Immature natural killer cell (primary cell): Measurements from ENCODE around the gene XCL1. TPM values are rescaled to one million over a fixed set of nuclear protein-coding genes. Genes with fewer than 3 reads are reported as not detected.
"Not testable (repeated sequence)": the region's sequence is repeated elsewhere in the genome, so short reads cannot be mapped to it uniquely, and the experiment has no call there.

ENCODE experiments used
- DNase-seq, 3 donors: peaks; one replicate each; pipeline ENCODE4 v3.0.0; 2022; ENCODE audit warnings: mixed read lengths in 1 of 3
- H3K27ac Mint-ChIP-seq, 6 donors: one replicate each; pipeline ENCODE4 v1.8.0; 2020; ENCODE audit warnings: mixed read lengths in 6 of 6, mild to moderate bottlenecking in 5 of 6, inconsistent platforms in 4 of 6, moderate library complexity in 3 of 6
- H3K27me3 Mint-ChIP-seq, 3 donors: one replicate each; pipeline ENCODE4 v1.8.0; 2020 to 2021; ENCODE audit warnings: low read depth in 3 of 3, mild to moderate bottlenecking in 3 of 3, mixed read lengths in 3 of 3, moderate library complexity in 3 of 3, inconsistent platforms in 1 of 3
- H3K36me3 Mint-ChIP-seq, 3 donors: one replicate each; pipeline ENCODE4 v1.8.0; 2020; ENCODE audit warnings: mixed read lengths in 3 of 3, inconsistent platforms in 2 of 3, mild to moderate bottlenecking in 2 of 3
- H3K4me1 Mint-ChIP-seq, 2 donors: one replicate each; pipeline ENCODE4 v1.8.0; 2020; ENCODE audit warnings: inconsistent platforms in 2 of 2, mild to moderate bottlenecking in 2 of 2, mixed read lengths in 2 of 2, moderate library complexity in 1 of 2
- H3K4me3 Mint-ChIP-seq, 5 donors: one replicate each; pipeline ENCODE4 v1.8.0; 2020; ENCODE audit warnings: mild to moderate bottlenecking in 5 of 5, mixed read lengths in 5 of 5, inconsistent platforms in 3 of 5, moderate library complexity in 3 of 5
- H3K9me3 Mint-ChIP-seq, 6 donors: one replicate each; pipeline ENCODE4 v1.8.0; 2020; ENCODE audit warnings: mild to moderate bottlenecking in 6 of 6, mixed read lengths in 6 of 6, inconsistent platforms in 4 of 6, moderate library complexity in 3 of 6
- polyA plus RNA-seq, 3 donors: library from polyadenylated mRNA; unstranded; fragments of 300-500 nt; fragmentation: Illumina TruSeq; gene quantifications; one replicate each; pipeline ENCODE4 v1.2.3, GENCODE V29; 2021

The XCL1 gene
- polyA plus RNA-seq, 3 donors from 2014 or later = 40.1 to 123 (median 59.8) TPM

GRCh38 chr1:168553680-168554553 is 22.5 kb upstream of the XCL1 start:
- peak; percentile 39 to 49 (median 45) for DNase-seq
- Mint-ChIP-seq H3K27ac (peak overlapping the region; percentile 26 to 85 (median 74)), H3K27me3 (peaks cover 0 to 10% (median 6%) of the 10 kb centered on the region in 3 donors), H3K36me3 (no peaks in the 10 kb centered on the region), H3K4me1 (peaks cover 55 to 84% of the 10 kb centered on the region in 2 donors), H3K4me3 (peak overlapping the region; percentile 59 to 69 (median 67)), H3K9me3 (no peaks in the 10 kb centered on the region)

- Mint-ChIP-seq H3K27ac (peak overlapping the region; percentile 26 to 85 (median 72)), H3K4me3 (peak overlapping the region; percentile 59 to 69 (median 67)), H3K27me3 (peaks cover 0 to 10% (median 6%) of the 10 kb centered on the region in 3 donors), H3K36me3 (no peaks in the 10 kb centered on the region), H3K4me1 (peaks cover 51 to 78% of the 10 kb centered on the region in 2 donors), H3K9me3 (no peaks in the 10 kb centered on the region)
- DNase-seq = no peak
Measured at GRCh38 chr1:168554603-168555483, 21.6 kb upstream of the XCL1 start.

GRCh38 chr1:168555508-168556046 is 20.8 kb upstream of the XCL1 start:
- H3K27me3 Mint-ChIP-seq = peaks cover 0 to 12% (median 6%) of the 10 kb centered on the region in 3 donors
- peak overlapping the region; percentile 48 to 69 (median 64) for H3K4me3 Mint-ChIP-seq
- no peak for DNase-seq
- no peaks in the 10 kb centered on the region for H3K36me3 Mint-ChIP-seq
- H3K9me3 Mint-ChIP-seq = no peaks in the 10 kb centered on the region
- H3K4me1 Mint-ChIP-seq = peaks cover 51 to 74% of the 10 kb centered on the region in 2 donors
- H3K27ac Mint-ChIP-seq = peak overlapping the region; percentile 26 to 82 (median 64)

GRCh38 chr1:168556647-168557046 is 19.8 kb upstream of the XCL1 start:
- no peaks in the 10 kb centered on the region for H3K9me3 Mint-ChIP-seq
- H3K4me1 Mint-ChIP-seq = peaks cover 48 to 67% of the 10 kb centered on the region in 2 donors
- H3K4me3 Mint-ChIP-seq = peak overlapping the region in 2 of 5 donors; percentile 4 to 24
- H3K36me3 Mint-ChIP-seq = no peaks in the 10 kb centered on the region
- H3K27me3 Mint-ChIP-seq = peaks cover 0 to 10% (median 6%) of the 10 kb centered on the region in 3 donors
- DNase-seq = no peak
- peak overlapping the region in 1 of 6 donors; percentile 23 for H3K27ac Mint-ChIP-seq

- DNase-seq = no peak
- Mint-ChIP-seq H3K4me1 (peaks cover 24 to 30% of the 10 kb centered on the region in 2 donors), H3K4me3 (no peak overlapping the region), H3K27ac (no peak overlapping the region), H3K27me3 (peaks cover 1 to 10% (median 4%) of the 10 kb centered on the region in 3 donors), H3K36me3 (peaks cover 0 to 4% (median 0%) of the 10 kb centered on the region in 3 donors), H3K9me3 (no peaks in the 10 kb centered on the region)
Measured at GRCh38 chr1:168560370-168560769, 16.0 kb upstream of the XCL1 start.

- H3K27ac Mint-ChIP-seq = no peak overlapping the region
- peaks cover 0 to 4% (median 0%) of the 10 kb centered on the region in 3 donors for H3K36me3 Mint-ChIP-seq
- DNase-seq = no peak
- no peaks in the 10 kb centered on the region for H3K9me3 Mint-ChIP-seq
- peaks cover 10 to 18% of the 10 kb centered on the region in 2 donors for H3K4me1 Mint-ChIP-seq
- peaks cover 1 to 10% (median 4%) of the 10 kb centered on the region in 3 donors for H3K27me3 Mint-ChIP-seq
- H3K4me3 Mint-ChIP-seq = no peak overlapping the region
Measured at GRCh38 chr1:168561989-168562388, 14.4 kb upstream of the XCL1 start.

GRCh38 chr1:168565825-168566224 is 10.6 kb upstream of the XCL1 start:
- Mint-ChIP-seq H3K4me3 (no peak overlapping the region), H3K36me3 (peaks cover 0 to 4% (median 0%) of the 10 kb centered on the region in 3 donors), H3K9me3 (no peaks in the 10 kb centered on the region), H3K27ac (no peak overlapping the region), H3K27me3 (peaks cover 0 to 4% (median 3%) of the 10 kb centered on the region in 3 donors), H3K4me1 (peaks cover 3 to 11% of the 10 kb centered on the region in 2 donors)
- no peak for DNase-seq

GRCh38 chr1:168567007-168567406 is 9.4 kb upstream of the XCL1 start:
- DNase-seq = no peak
- no peaks in the 10 kb centered on the region for H3K9me3 Mint-ChIP-seq
- no peak overlapping the region for H3K27ac Mint-ChIP-seq
- peaks cover 2 to 4% (median 3%) of the 10 kb centered on the region in 3 donors for H3K27me3 Mint-ChIP-seq
- H3K36me3 Mint-ChIP-seq = peaks cover 0 to 4% (median 0%) of the 10 kb centered on the region in 3 donors
- no peak overlapping the region for H3K4me3 Mint-ChIP-seq
- peaks cover 3 to 11% of the 10 kb centered on the region in 2 donors for H3K4me1 Mint-ChIP-seq

- H3K4me3 Mint-ChIP-seq = no peak overlapping the region
- peaks cover 2 to 4% (median 3%) of the 10 kb centered on the region in 3 donors for H3K27me3 Mint-ChIP-seq
- no peaks in the 10 kb centered on the region for H3K9me3 Mint-ChIP-seq
- H3K4me1 Mint-ChIP-seq = peaks cover 3 to 16% of the 10 kb centered on the region in 2 donors
- peaks cover 0 to 8% (median 0%) of the 10 kb centered on the region in 3 donors for H3K36me3 Mint-ChIP-seq
- no peak for DNase-seq
- no peak overlapping the region for H3K27ac Mint-ChIP-seq
Measured at GRCh38 chr1:168567568-168567967, 8.8 kb upstream of the XCL1 start.

GRCh38 chr1:168568346-168568745 is 8.1 kb upstream of the XCL1 start:
- no peak overlapping the region for H3K4me3 Mint-ChIP-seq
- no peaks in the 10 kb centered on the region for H3K9me3 Mint-ChIP-seq
- peaks cover 2 to 4% (median 3%) of the 10 kb centered on the region in 3 donors for H3K27me3 Mint-ChIP-seq
- no peak for DNase-seq
- H3K36me3 Mint-ChIP-seq = peaks cover 0 to 4% (median 0%) of the 10 kb centered on the region in 3 donors
- H3K4me1 Mint-ChIP-seq = peaks cover 3 to 18% of the 10 kb centered on the region in 2 donors
- H3K27ac Mint-ChIP-seq = no peak overlapping the region

GRCh38 chr1:168570652-168571051 is 5.8 kb upstream of the XCL1 start:
- peaks cover 19 to 36% of the 10 kb centered on the region in 2 donors for H3K4me1 Mint-ChIP-seq
- no peak for DNase-seq
- no peaks in the 10 kb centered on the region for H3K9me3 Mint-ChIP-seq
- peaks cover 0 to 8% (median 0%) of the 10 kb centered on the region in 3 donors for H3K36me3 Mint-ChIP-seq
- no peak overlapping the region for H3K27ac Mint-ChIP-seq
- no peak overlapping the region for H3K4me3 Mint-ChIP-seq
- peaks cover 1 to 4% (median 2%) of the 10 kb centered on the region in 3 donors for H3K27me3 Mint-ChIP-seq

GRCh38 chr1:168572633-168573032 is 3.8 kb upstream of the XCL1 start:
- H3K4me1 Mint-ChIP-seq = peaks cover 26 to 40% of the 10 kb centered on the region in 2 donors
- H3K27me3 Mint-ChIP-seq = peaks cover 3 to 9% (median 4%) of the 10 kb centered on the region in 3 donors
- no peak overlapping the region for H3K4me3 Mint-ChIP-seq
- no peak overlapping the region for H3K27ac Mint-ChIP-seq
- no peak for DNase-seq
- H3K9me3 Mint-ChIP-seq = no peaks in the 10 kb centered on the region
- peaks cover 0 to 8% (median 3%) of the 10 kb centered on the region in 3 donors for H3K36me3 Mint-ChIP-seq

- peaks cover 0 to 12% (median 11%) of the 10 kb centered on the region in 3 donors for H3K36me3 Mint-ChIP-seq
Measured at GRCh38 chr1:168574234-168574633, 2.2 kb upstream of the XCL1 start.

More at GRCh38 chr1:168574234-168574633, 2.2 kb upstream of the XCL1 start:
- not testable (repeated sequence) for H3K27me3 Mint-ChIP-seq, H3K4me3 Mint-ChIP-seq, H3K9me3 Mint-ChIP-seq
- Mint-ChIP-seq H3K27ac (peak overlapping the region in 1 of 6 donors; percentile 34), H3K4me1 (peaks cover 37 to 56% of the 10 kb centered on the region in 2 donors)
- DNase-seq = peak; percentile 16 to 31 (median 25)
